GM12865 (cell line): ENCODE results near the gene ANKS4B.
A peak's percentile ranks its signal among the peaks of the same experiment; 100 is the strongest.

Experiments used
- DNase-seq: peaks from one replicate; pipeline ENCODE4 v3.0.0; 2010; ENCODE audit warnings: low read depth
- H3K4me3 ChIP-seq: 2 replicates; pipeline ENCODE4 v1.5.1; 2011; ENCODE audit warnings: mild to moderate bottlenecking, low read depth, low read length, control low read depth
- CTCF ChIP-seq: IDR thresholded peaks from 2 replicates; pipeline ENCODE4 v1.5.1; 2011; ENCODE audit warnings: low read length, control low read depth, low read depth, inconsistent platforms; ENCODE audit not compliant: insufficient read depth; ENCODE audit errors: missing control alignments

The ANKS4B gene

GRCh38 chr16:21301168-21301894 lies 67.8 kb downstream of the ANKS4B start:
- H3K4me3 ChIP-seq = peak overlapping the region; percentile 65
- TF ChIP-seq CTCF = peak; percentile 30
- peak; percentile 88 for DNase-seq

DNA sequence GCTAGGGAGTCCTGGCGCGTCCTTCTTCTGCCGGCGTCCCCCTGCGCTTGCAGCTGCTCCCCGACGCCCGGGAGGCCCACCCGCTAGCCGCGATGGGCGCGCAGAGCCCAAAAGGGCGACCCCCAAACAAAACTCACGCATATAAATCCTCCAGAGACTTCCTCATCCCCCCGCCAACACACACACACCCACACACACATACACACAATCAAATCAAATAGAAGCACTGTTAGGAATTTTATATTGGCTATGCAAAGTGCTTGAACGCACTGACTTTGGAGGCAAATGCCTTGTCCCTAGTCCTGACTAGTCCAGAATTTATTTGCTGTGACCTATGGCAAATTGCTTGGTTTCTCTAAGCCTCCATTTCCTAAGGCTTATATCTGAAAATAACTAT lies 68.4 kb downstream of the ANKS4B start:
- TF ChIP-seq CTCF = no peak
- DNase-seq = no peak
- peak overlapping the region; percentile 65 for H3K4me3 ChIP-seq

DNA sequence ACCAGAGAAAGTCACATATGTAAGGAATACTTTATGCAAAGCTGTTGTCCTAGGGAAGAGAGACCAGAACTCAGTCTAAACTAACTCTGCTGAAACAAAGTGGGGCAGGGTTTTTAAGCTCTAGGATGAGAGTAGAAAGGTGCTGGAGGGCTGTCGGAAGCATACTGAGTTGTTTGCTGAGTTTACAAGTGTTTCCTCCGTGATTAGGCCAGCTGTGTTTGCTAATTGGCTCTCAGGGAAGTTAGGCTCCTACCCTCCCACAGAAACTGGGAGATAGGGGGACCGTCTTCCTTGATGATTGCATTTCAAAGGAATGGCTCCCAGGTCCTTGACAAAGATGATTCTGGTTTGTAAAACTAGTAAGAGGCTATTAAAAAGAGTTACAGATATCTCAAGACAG lies 69.0 kb downstream of the ANKS4B start:
- H3K4me3 ChIP-seq = peak overlapping the region; percentile 65
- TF ChIP-seq CTCF = no peak
- no peak for DNase-seq

DNA sequence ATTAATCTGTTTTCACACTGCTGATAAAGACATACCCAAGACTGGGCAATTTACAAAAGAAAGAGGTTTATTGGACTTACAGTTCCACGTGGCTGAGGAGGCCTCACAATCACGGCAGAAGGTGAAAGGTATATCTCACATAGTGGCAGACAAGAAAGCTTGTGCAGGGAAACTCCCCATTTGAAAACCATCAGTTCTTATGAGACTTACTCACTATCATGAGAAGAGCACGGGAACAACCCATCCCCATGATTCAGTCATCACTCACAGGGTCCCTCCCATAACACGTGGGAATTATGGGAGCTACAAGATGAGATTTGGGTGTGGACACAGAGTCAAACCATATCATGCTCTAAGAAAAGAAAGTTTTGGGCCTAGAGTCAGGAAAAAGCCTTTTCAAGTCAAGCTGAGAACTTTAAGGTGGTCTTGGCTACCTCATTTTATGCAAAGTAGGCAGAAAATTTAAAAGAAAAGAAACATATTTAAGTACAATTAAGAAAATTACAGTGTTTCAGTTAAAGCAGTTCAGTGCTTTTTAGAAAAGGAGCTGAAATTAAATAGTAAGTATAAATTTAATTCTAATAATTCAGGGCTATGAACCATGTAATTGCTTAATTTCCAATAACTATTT lies 69.5 kb downstream of the ANKS4B start:
- H3K4me3 ChIP-seq = no peak overlapping the region
- peak; percentile 57 for DNase-seq
- TF ChIP-seq CTCF = no peak
